Duodenal mucosa (tissue), 2 donors: ENCODE results near the gene SUPT3H.

ENCODE experiments used
- H3K27ac ChIP-seq: one replicate; pipeline ENCODE4 v1.7.0; 2013; ENCODE audit warnings: low read depth, low read length
- H3K27me3 ChIP-seq, 2 donors: one replicate each; pipeline ENCODE4 v1.7.0; 2013; ENCODE audit warnings: low read length in 2 of 2, control low read depth in 1 of 2; ENCODE audit not compliant: insufficient read depth in 2 of 2, control insufficient read depth in 1 of 2
- H3K36me3 ChIP-seq, 2 donors: one replicate each; pipeline ENCODE4 v1.7.0; 2013; ENCODE audit warnings: low read length in 2 of 2, control low read depth in 1 of 2; ENCODE audit not compliant: insufficient read depth in 2 of 2, control insufficient read depth in 1 of 2
- H3K4me1 ChIP-seq, 2 donors: one replicate each; pipeline ENCODE4 v1.7.0; 2013; ENCODE audit warnings: low read length in 2 of 2, control low read depth in 1 of 2; ENCODE audit not compliant: insufficient read depth in 2 of 2, control insufficient read depth in 1 of 2
- H3K4me3 ChIP-seq, 2 donors: one replicate each; pipeline ENCODE4 v1.7.0; 2013; ENCODE audit warnings: low read length in 2 of 2, low read depth in 1 of 2
- H3K9ac ChIP-seq, 2 donors: one replicate each; pipeline ENCODE4 v1.7.0; 2013; ENCODE audit warnings: low read length in 2 of 2, low read depth in 1 of 2
- H3K9me3 ChIP-seq, 2 donors: one replicate each; pipeline ENCODE4 v1.7.0; 2013; ENCODE audit warnings: low read length in 2 of 2, control low read depth in 1 of 2; ENCODE audit not compliant: control insufficient read depth in 1 of 2

Gene SUPT3H

GRCh38 chr6:45115696-45116095 is 262.0 kb downstream of the SUPT3H start:
- no peak overlapping the region for H3K27ac ChIP-seq
- H3K9ac ChIP-seq = no peak overlapping the region
- H3K27me3 ChIP-seq = no peaks in the 10 kb centered on the region
- no peaks in the 10 kb centered on the region for H3K9me3 ChIP-seq
- H3K36me3 ChIP-seq = no peaks in the 10 kb centered on the region
- H3K4me1 ChIP-seq = no peaks in the 10 kb centered on the region
- no peak overlapping the region for H3K4me3 ChIP-seq

- Histone ChIP-seq H3K9me3 (no peaks in the 10 kb centered on the region), H3K9ac (no peak overlapping the region), H3K4me3 (no peak overlapping the region), H3K4me1 (no peaks in the 10 kb centered on the region), H3K36me3 (no peaks in the 10 kb centered on the region), H3K27me3 (no peaks in the 10 kb centered on the region), H3K27ac (no peak overlapping the region)
These were observed 265.0 kb downstream of the SUPT3H start for GRCh38 chr6:45112711-45113110.

DNA sequence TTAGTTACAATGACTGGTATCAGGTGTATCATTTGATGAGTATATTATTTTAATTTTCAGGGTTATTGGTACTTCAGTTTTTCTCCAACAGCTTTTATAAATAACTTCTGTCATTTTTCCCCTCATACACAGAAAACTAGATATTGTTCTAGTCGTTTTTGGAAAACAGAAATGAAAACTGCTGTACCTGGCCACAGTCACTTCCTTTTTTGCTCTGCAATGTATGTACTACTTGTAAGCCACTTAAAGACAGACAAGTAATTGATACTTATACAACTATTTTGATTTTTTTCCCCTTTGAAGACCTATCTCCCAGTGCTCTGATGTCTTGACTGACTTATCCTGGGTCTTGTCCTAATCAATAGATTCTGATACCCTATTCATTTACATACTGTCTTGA is 268.2 kb downstream of the SUPT3H start:
- no peaks in the 10 kb centered on the region for H3K9me3 ChIP-seq
- no peaks in the 10 kb centered on the region for H3K27me3 ChIP-seq
- no peak overlapping the region for H3K27ac ChIP-seq
- H3K4me3 ChIP-seq = no peak overlapping the region
- H3K36me3 ChIP-seq = no peaks in the 10 kb centered on the region
- no peaks in the 10 kb centered on the region for H3K4me1 ChIP-seq
- no peak overlapping the region for H3K9ac ChIP-seq

GRCh38 chr6:45105170-45105820 is 272.4 kb downstream of the SUPT3H start:
- H3K36me3 ChIP-seq = no peaks in the 10 kb centered on the region
- no peaks in the 10 kb centered on the region for H3K27me3 ChIP-seq
- H3K27ac ChIP-seq = no peak overlapping the region
- H3K9ac ChIP-seq = no peak overlapping the region
- no peaks in the 10 kb centered on the region for H3K4me1 ChIP-seq
- no peak overlapping the region for H3K4me3 ChIP-seq
- no peaks in the 10 kb centered on the region for H3K9me3 ChIP-seq

GRCh38 chr6:45104429-45104828 is 273.3 kb downstream of the SUPT3H start:
- no peaks in the 10 kb centered on the region for H3K4me1 ChIP-seq
- no peaks in the 10 kb centered on the region for H3K27me3 ChIP-seq
- no peaks in the 10 kb centered on the region for H3K36me3 ChIP-seq
- H3K9me3 ChIP-seq = no peaks in the 10 kb centered on the region
- H3K4me3 ChIP-seq = no peak overlapping the region
- H3K9ac ChIP-seq = no peak overlapping the region
- H3K27ac ChIP-seq = no peak overlapping the region

DNA sequence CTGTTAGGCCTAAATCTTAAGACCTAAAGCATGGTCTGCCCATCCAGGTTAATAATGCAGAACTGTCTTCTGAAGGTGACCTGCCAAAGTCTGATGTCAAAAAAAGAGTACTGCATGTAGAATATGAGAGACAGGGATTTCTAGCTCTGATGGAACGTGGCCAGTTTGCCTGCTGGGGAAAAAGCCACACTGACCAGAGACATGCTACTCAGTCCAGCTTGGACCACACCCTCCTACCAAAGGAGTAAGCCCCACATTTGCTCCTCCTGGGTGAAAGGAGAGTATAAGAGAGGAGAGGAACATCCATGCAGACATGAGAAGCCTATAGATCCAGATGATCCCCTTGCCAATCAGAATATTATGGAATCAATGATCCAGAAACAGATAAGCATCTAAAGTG is 279.5 kb downstream of the SUPT3H start:
- Histone ChIP-seq H3K36me3 (no peaks in the 10 kb centered on the region), H3K9ac (no peak overlapping the region), H3K4me3 (no peak overlapping the region), H3K9me3 (no peaks in the 10 kb centered on the region), H3K27ac (no peak overlapping the region), H3K27me3 (no peaks in the 10 kb centered on the region), H3K4me1 (no peaks in the 10 kb centered on the region)

DNA sequence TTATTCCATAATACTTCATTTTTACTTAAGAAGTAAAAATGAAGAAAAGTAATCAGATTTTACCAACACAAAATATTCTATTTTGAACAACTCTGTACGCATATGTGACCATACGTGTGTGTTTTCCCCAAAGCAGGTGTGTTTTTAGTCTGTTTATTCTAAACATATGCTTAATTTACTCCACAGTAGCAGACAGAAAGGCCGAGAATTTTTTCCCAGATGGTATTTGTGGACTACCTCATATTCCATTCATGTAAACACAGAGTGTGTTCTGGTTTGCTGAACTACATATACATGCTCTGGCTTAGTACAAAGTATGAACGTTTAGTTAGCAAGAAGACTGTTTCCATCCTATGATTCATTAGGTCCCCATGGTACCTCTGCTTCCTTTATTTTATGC is 282.9 kb downstream of the SUPT3H start:
- Histone ChIP-seq H3K27ac (no peak overlapping the region), H3K36me3 (no peaks in the 10 kb centered on the region), H3K9me3 (no peaks in the 10 kb centered on the region), H3K9ac (no peak overlapping the region), H3K4me3 (no peak overlapping the region), H3K27me3 (no peaks in the 10 kb centered on the region), H3K4me1 (no peaks in the 10 kb centered on the region)

- H3K9ac ChIP-seq = no peak overlapping the region
- no peak overlapping the region for H3K27ac ChIP-seq
- no peaks in the 10 kb centered on the region for H3K9me3 ChIP-seq
- H3K36me3 ChIP-seq = no peaks in the 10 kb centered on the region
- no peaks in the 10 kb centered on the region for H3K4me1 ChIP-seq
- no peaks in the 10 kb centered on the region for H3K27me3 ChIP-seq
- H3K4me3 ChIP-seq = no peak overlapping the region
These were observed 285.6 kb downstream of the SUPT3H start for GRCh38 chr6:45092135-45092534.

DNA sequence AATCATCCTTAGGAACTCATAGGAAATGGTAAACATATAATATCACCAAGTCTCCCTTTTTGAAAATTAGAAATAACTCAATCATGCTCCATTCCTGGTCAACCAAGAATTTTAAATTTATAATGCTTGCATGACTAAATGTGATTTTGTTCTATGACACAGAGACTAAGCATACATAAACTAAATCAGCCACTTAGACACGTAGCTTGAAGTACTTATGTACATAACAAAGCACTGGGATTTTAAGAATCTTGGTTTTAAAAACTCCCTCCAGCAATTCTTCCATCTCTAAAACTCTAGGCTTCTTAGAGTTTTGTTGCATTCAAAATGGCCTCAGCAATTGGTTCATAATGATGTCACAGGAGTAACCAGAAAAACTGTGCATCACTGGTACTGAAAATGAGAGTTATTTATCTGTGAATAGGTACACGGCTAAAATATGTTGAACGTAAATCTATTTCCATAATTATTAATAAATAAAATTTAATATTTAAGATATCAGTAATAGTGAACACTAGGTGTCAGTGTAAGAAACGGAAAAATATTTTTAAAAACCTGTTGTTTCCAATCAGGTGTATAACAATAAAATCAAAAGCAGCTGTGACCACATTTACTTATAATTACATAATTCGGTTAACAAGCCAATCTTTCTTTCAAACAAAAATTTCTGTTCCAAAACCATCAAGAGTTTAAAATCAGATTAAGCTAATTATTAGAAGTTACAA is 291.2 kb downstream of the SUPT3H start:
- Histone ChIP-seq H3K9me3 (no peaks in the 10 kb centered on the region), H3K9ac (no peak overlapping the region), H3K4me1 (no peaks in the 10 kb centered on the region), H3K4me3 (no peak overlapping the region), H3K27me3 (no peaks in the 10 kb centered on the region), H3K27ac (no peak overlapping the region), H3K36me3 (no peaks in the 10 kb centered on the region)

DNA sequence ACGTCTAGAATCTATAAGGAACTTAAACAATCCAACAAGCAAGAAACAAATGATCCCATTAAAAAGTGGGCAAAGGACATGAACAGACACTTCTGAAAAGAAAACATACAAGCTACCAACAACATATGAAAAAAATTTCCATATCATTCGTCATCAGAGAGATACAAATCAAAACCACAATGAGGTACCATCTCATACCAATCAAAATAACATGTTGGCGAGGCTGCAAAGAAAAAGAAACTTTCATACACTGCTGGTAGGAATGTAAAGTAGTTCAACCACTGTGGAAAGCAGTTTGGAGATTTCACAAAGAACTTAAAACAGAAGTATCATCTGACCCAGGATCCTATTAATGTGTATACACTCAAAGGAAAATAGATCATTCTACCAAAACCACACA is 293.5 kb downstream of the SUPT3H start:
- no peaks in the 10 kb centered on the region for H3K4me1 ChIP-seq
- H3K9me3 ChIP-seq = no peaks in the 10 kb centered on the region
- no peak overlapping the region for H3K9ac ChIP-seq
- H3K27ac ChIP-seq = no peak overlapping the region
- H3K36me3 ChIP-seq = no peaks in the 10 kb centered on the region
- H3K27me3 ChIP-seq = no peaks in the 10 kb centered on the region
- no peak overlapping the region for H3K4me3 ChIP-seq
